ENCODE measurements around the gene ACOT9. TPM values are rescaled to one million over a fixed set of nuclear protein-coding genes. Genes with fewer than 3 reads are reported as not detected.
"Not testable (repeated sequence)": the region's sequence is repeated elsewhere in the genome, so short reads cannot be mapped to it uniquely, and the experiment has no call there.

The ACOT9 gene
- total RNA-seq, 1 experiment from 2014 or later, result 47.0 TPM

DNA sequence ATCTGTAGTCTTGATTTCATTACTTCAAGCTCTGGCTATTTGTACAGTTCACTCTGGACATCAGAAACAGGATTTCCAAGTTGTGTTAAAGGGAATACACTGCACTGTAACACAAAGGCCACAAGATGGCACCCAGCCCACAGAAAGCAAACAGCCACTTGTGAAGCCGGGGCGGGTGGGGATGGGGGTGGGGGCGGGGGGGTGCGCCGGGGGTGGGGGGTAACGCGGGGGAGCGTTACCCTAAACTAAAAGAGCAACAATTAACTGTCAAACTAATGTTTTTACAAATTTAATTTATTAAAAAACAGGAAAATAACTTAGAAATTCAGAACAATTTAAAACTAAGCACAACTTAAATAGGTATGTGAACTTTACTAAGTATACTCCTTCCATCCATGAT is 48.5 kb downstream of the ACOT9 start:
- Histone ChIP-seq H3K9me3 (ENCODE audit: insufficient read depth, low read depth) (no peaks in the 10 kb centered on the region), H3K4me3 (no peak overlapping the region), H3K27ac (no peak overlapping the region), H3K79me2 (ENCODE audit: low read depth) (no peaks in the 10 kb centered on the region), H3K4me2 (no peak overlapping the region), H3K27me3 (ENCODE audit: insufficient read depth, low read depth) (no peaks in the 10 kb centered on the region), H3F3A (ENCODE audit: insufficient read depth, low read depth) (no peaks in the 10 kb centered on the region), H3K4me1 (replicated peaks; ENCODE audit: insufficient read depth) (no peaks in the 10 kb centered on the region), H3K9me2 (ENCODE audit: insufficient read depth) (no peaks in the 10 kb centered on the region), H3K36me3 (ENCODE audit: low read depth) (no peaks in the 10 kb centered on the region), H2AFZ (no peak overlapping the region), H4K20me1 (ENCODE audit: insufficient read depth) (no peaks in the 10 kb centered on the region)
- TF ChIP-seq CTCF (conservative IDR thresholded peaks at IDR 0.05) (peak; percentile 49), EZH2 (IDR thresholded peaks at IDR 0.05; ENCODE audit: low read depth) (no peak)
- BruUV-seq (replicated peaks), result no TSS peak
- intact Hi-C loops (cut with micrococcal nuclease; ENCODE audit: unreplicated experiment), result loop anchor here (1.0 to 5.0 kb wide), 3 partner anchors 48 to 208 kb away; partner anchors contain the start of genes ACOT9 and SAT1
- DNase-seq, result peak; percentile 38 to 43
- ChIA-PET CTCF (interaction anchor here (1.0 kb wide), 1 partner anchor 208 kb away, joined by 10 read pairs; no protein-coding TSS in a partner anchor), POLR2A (ENCODE audit: unreplicated experiment) (no interaction called here)

- Histone ChIP-seq H3K9me2 (ENCODE audit: insufficient read depth) (no peaks in the 10 kb centered on the region), H3K36me3 (ENCODE audit: low read depth) (no peaks in the 10 kb centered on the region), H3F3A (ENCODE audit: insufficient read depth, low read depth) (no peaks in the 10 kb centered on the region), H3K27ac (no peak overlapping the region), H3K4me2 (no peak overlapping the region), H2AFZ (no peak overlapping the region), H3K4me1 (replicated peaks; ENCODE audit: insufficient read depth) (no peaks in the 10 kb centered on the region), H4K20me1 (ENCODE audit: insufficient read depth) (no peaks in the 10 kb centered on the region), H3K79me2 (ENCODE audit: low read depth) (no peaks in the 10 kb centered on the region), H3K9me3 (ENCODE audit: insufficient read depth, low read depth) (no peaks in the 10 kb centered on the region), H3K4me3 (no peak overlapping the region), H3K27me3 (ENCODE audit: insufficient read depth, low read depth) (no peaks in the 10 kb centered on the region)
- CTCF ChIA-PET, result interaction anchor here (0.5 kb wide), 1 partner anchor 25 kb away, joined by 3 read pairs; no protein-coding TSS in a partner anchor
- DNase-seq, result no peak
- intact Hi-C loops (cut with micrococcal nuclease; ENCODE audit: unreplicated experiment), result loop anchor here (5.0 kb wide), 1 partner anchor 90 kb away; the partner anchor contains the start of gene SAT1
- BruUV-seq (replicated peaks), result no TSS peak
- POLR2A ChIA-PET (ENCODE audit: unreplicated experiment), result no interaction called here
- TF ChIP-seq CTCF (conservative IDR thresholded peaks at IDR 0.05) (no peak), EZH2 (IDR thresholded peaks at IDR 0.05; ENCODE audit: low read depth) (no peak)
Observed at GRCh38 chrX:23692166-23692565, 50.9 kb downstream of the ACOT9 start.

- H4K20me1 ChIP-seq (ENCODE audit: insufficient read depth); H3K9me2 ChIP-seq (ENCODE audit: insufficient read depth); H3K36me3 ChIP-seq (ENCODE audit: low read depth); H3K4me3 ChIP-seq; DNase-seq; BruUV-seq (replicated peaks); H3K27ac ChIP-seq; CTCF ChIA-PET; H3K4me2 ChIP-seq; H3F3A ChIP-seq (ENCODE audit: insufficient read depth, low read depth); H3K79me2 ChIP-seq (ENCODE audit: low read depth); POLR2A ChIA-PET (ENCODE audit: unreplicated experiment); intact Hi-C loops (cut with micrococcal nuclease; ENCODE audit: unreplicated experiment); H3K9me3 ChIP-seq (ENCODE audit: insufficient read depth, low read depth); H3K27me3 ChIP-seq (ENCODE audit: insufficient read depth, low read depth); H2AFZ ChIP-seq; H3K4me1 ChIP-seq (replicated peaks; ENCODE audit: insufficient read depth): not testable (repeated sequence)
Observed at GRCh38 chrX:23676486-23676885, 66.6 kb downstream of the ACOT9 start.

DNA sequence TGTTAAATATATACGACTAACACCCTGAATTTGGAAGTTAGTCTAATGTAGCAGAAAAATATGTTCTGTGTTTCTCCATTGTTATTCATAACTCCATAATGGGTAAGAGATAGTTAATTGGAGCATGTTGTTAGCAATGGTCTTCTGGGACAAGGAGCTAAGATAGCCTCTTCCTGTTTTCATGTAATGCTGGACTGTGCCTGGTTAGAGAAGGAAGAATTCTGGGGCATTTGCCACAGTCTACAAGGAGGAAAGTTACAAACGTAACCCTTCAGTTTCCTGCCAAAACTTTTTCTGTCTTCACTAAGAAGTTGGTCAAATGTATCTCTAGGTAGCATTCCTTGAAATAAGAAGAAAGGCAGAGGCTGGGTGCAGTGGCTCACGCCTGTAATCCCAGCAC is 70.0 kb downstream of the ACOT9 start:
- ChIA-PET CTCF (no interaction called here), POLR2A (ENCODE audit: unreplicated experiment) (no interaction called here)
- no peaks in the 10 kb centered on the region for H3K9me2 ChIP-seq (ENCODE audit: insufficient read depth)
- intact Hi-C loops (cut with micrococcal nuclease; ENCODE audit: unreplicated experiment), result no loop called here
- H2AFZ ChIP-seq, result no peak overlapping the region
- peaks cover under 1% of the 10 kb centered on the region; the same call in 1 of the 2 replicates for H3F3A ChIP-seq (ENCODE audit: insufficient read depth, low read depth)
- H3K36me3 ChIP-seq (ENCODE audit: low read depth), result peaks cover 9% of the 10 kb centered on the region
- DNase-seq, result no peak
- TF ChIP-seq CTCF (conservative IDR thresholded peaks at IDR 0.05), result no peak
- no peak for TF ChIP-seq EZH2 (IDR thresholded peaks at IDR 0.05; ENCODE audit: low read depth)
- no peak overlapping the region for H3K4me2 ChIP-seq
- H3K4me3 ChIP-seq, result no peak overlapping the region
- H3K79me2 ChIP-seq (ENCODE audit: low read depth), result peaks cover 17% of the 10 kb centered on the region
- no peaks in the 10 kb centered on the region for H3K27me3 ChIP-seq (ENCODE audit: insufficient read depth, low read depth)
- H3K27ac ChIP-seq, result no peak overlapping the region
- BruUV-seq (replicated peaks), result no TSS peak
- peaks cover 6% of the 10 kb centered on the region; the same call in 1 of the 2 replicates for H3K4me1 ChIP-seq (replicated peaks; ENCODE audit: insufficient read depth)
- H3K9me3 ChIP-seq (ENCODE audit: insufficient read depth, low read depth), result no peaks in the 10 kb centered on the region
- no peaks in the 10 kb centered on the region for H4K20me1 ChIP-seq (ENCODE audit: insufficient read depth)
